Endothelial cell of umbilical vein (primary cell): ENCODE measurements around the gene KIRREL1. TPM values are rescaled to one million over a fixed set of nuclear protein-coding genes. Genes with fewer than 3 reads are reported as not detected.

Experiments
- BruUV-seq: library from RNA; stranded (reverse); fragments of 400-500 nt; replicated peaks from 2 replicates; lab custom pipeline; 2021; lab: Mats Ljungman, UMichigan
- CTCF ChIA-PET: fragments of 300-600, 350-600 bp; sonication (Branson Sonifier 250); formaldehyde crosslinking; loops from one replicate; lab custom pipeline; 2021; ENCODE audit warnings: antibody characterized with exemption, inconsistent platforms; lab: Charles Lee
- POLR2A ChIA-PET: fragments of 300-600, 350-600 bp; sonication (Branson Sonifier 250); formaldehyde crosslinking; loops from one replicate; lab custom pipeline; 2021; ENCODE audit warnings: antibody characterized with exemption, inconsistent platforms; lab: Charles Lee
- DNase-seq: peaks from one replicate; pipeline ENCODE4 v3.0.0-alpha.2; 2011; ENCODE audit warnings: low read depth, low spot score
- FAIRE-seq: peaks from 2 replicates; lab custom pipeline; 2011; peaks lifted over from hg19 to GRCh38; lab: Jason Lieb, UNC
- H2AFZ ChIP-seq: 2 replicates; pipeline ENCODE4 v1.6.0; 2012; ENCODE audit warnings: low read depth, low read length, control low read depth, inconsistent platforms
- H3K27ac ChIP-seq: 2 replicates; pipeline ENCODE4 v1.5.1; 2011; ENCODE audit warnings: low read depth, mild to moderate bottlenecking, control low read depth, low read length, moderate library complexity; ENCODE audit not compliant: insufficient read depth
- H3K27me3 ChIP-seq, 2 experiments: 2 replicates each; pipeline versions ENCODE4 v1.6.0 to v1.6.1; 2011; ENCODE audit warnings: low read length in 2 of 2, mixed read lengths in 1 of 2; ENCODE audit not compliant: control insufficient read depth in 2 of 2, insufficient read depth in 2 of 2
- H3K36me3 ChIP-seq, 2 experiments: 2 replicates in 1 of 2; 3 replicates in 1 of 2; pipeline ENCODE4 v1.5.1; 2011; ENCODE audit warnings: low read length in 2 of 2, mild to moderate bottlenecking in 1 of 2, moderate library complexity in 1 of 2; ENCODE audit not compliant: control insufficient read depth in 2 of 2, insufficient read depth in 2 of 2; ENCODE audit errors: extremely low read depth in 1 of 2
- H3K4me1 ChIP-seq: 3 replicates; pipeline ENCODE4 v1.5.1; 2011; ENCODE audit warnings: mild to moderate bottlenecking, low read length; ENCODE audit not compliant: control insufficient read depth, insufficient read depth; ENCODE audit errors: extremely low read depth
- H3K4me2 ChIP-seq: 2 replicates; pipeline ENCODE4 v1.6.1; 2011; ENCODE audit warnings: low read length, control low read depth, mixed read lengths; ENCODE audit not compliant: insufficient read depth
- H3K4me3 ChIP-seq, 3 experiments: fragments of 200-600 bp in 1 of 3; sonication (generic), shearing (Covaris generic) in 1 of 3; replicated peaks in 1 of 3; 2 replicates each; pipeline ENCODE4 v1.5.1; 2011 to 2016; ENCODE audit warnings: control low read depth in 3 of 3, low read length in 3 of 3, mild to moderate bottlenecking in 2 of 3, inconsistent platforms in 1 of 3, low read depth in 1 of 3, moderate library complexity in 1 of 3; ENCODE audit not compliant: insufficient read depth in 1 of 3
- H3K79me2 ChIP-seq: 2 replicates; pipeline ENCODE4 v1.6.0; 2012; ENCODE audit warnings: low read length, inconsistent platforms; ENCODE audit not compliant: control insufficient read depth, insufficient read depth
- H3K9ac ChIP-seq: replicated peaks from 2 replicates; pipeline ENCODE3; 2011; ENCODE audit warnings: low read length, control low read depth; ENCODE audit not compliant: insufficient read depth; ENCODE audit errors: extremely low read depth
- H3K9me1 ChIP-seq: replicated peaks from 3 replicates; pipeline ENCODE4 v1.6.0; 2011; ENCODE audit warnings: mild to moderate bottlenecking, low read length; ENCODE audit not compliant: control insufficient read depth, insufficient read depth; ENCODE audit errors: extremely low read depth
- H3K9me3 ChIP-seq: replicated peaks from 2 replicates; pipeline ENCODE4 v1.5.1; 2012; ENCODE audit warnings: low read length, inconsistent platforms; ENCODE audit not compliant: control insufficient read depth, insufficient read depth
- H4K20me1 ChIP-seq: replicated peaks from 2 replicates; pipeline ENCODE3; 2011; ENCODE audit warnings: mild to moderate bottlenecking, low read length; ENCODE audit not compliant: control insufficient read depth, insufficient read depth; ENCODE audit errors: extremely low read depth
- CTCF ChIP-seq, 2 donors: IDR thresholded peaks; 1 replicate in 1 of 2; 2 replicates in 1 of 2; pipeline ENCODE4 v1.5.1; 2011; ENCODE audit warnings: low read length in 2 of 2, mild to moderate bottlenecking in 2 of 2, moderate library complexity in 2 of 2, control low read depth in 1 of 2, inconsistent platforms in 1 of 2, low read depth in 1 of 2; ENCODE audit not compliant: insufficient read depth in 1 of 2; ENCODE audit errors: extremely low read depth in 1 of 2
- FOS ChIP-seq: IDR thresholded peaks from 2 replicates; pipeline ENCODE4 v1.6.1; 2011; ENCODE audit warnings: mild to moderate bottlenecking, low read length, moderate library complexity, borderline replicate concordance; ENCODE audit not compliant: insufficient read depth
- GATA2 ChIP-seq: IDR thresholded peaks from 2 replicates; pipeline ENCODE4 v1.7.0; 2011; ENCODE audit warnings: low read depth, mild to moderate bottlenecking, moderate library complexity, mixed read lengths, low read length; ENCODE audit not compliant: insufficient read length, insufficient read depth
- JUN ChIP-seq: IDR thresholded peaks from 2 replicates; pipeline ENCODE4 v1.6.1; 2011; ENCODE audit warnings: borderline replicate concordance, low read depth; ENCODE audit not compliant: insufficient read length, insufficient read depth
- MYC ChIP-seq: IDR thresholded peaks from one replicate; pipeline ENCODE4 v1.6.1; 2011; ENCODE audit warnings: mild to moderate bottlenecking, low read depth, low read length
- POLR2A ChIP-seq: IDR thresholded peaks from 2 replicates; pipeline ENCODE4 v1.6.1; 2012; ENCODE audit warnings: low read depth, mild to moderate bottlenecking, control low read depth, low read length
- dilution Hi-C: fragments of 300-500 bp; cut with MboI; formaldehyde crosslinking; loops from one replicate; pipeline ENCODE4 v1.15.0; 2019; ENCODE audit warnings: low sequenced_read_pairs; ENCODE audit not compliant: extremely low pct_ligation_motif_present
- intact Hi-C: fragments of 100-400 bp; cut with micrococcal nuclease; formaldehyde crosslinking; loops from one replicate; pipeline ENCODE4 v1.10.0; 2022
- polyA plus RNA-seq, 4 experiments: library from polyadenylated mRNA; depleted of rRNA in 3 of 4; stranded (reverse) in 3 of 4; unstranded in 1 of 4; fragments of >200 nt; gene quantifications; 2 replicates each; pipeline versions ENCODE4 v1.2.1 to v1.2.3, GENCODE V29; 2011 to 2012; ENCODE audit warnings: missing spikeins in 1 of 4
- total RNA-seq: library from RNA; stranded (reverse); gene quantifications from 2 replicates; pipeline ENCODE4 v1.2.3, GENCODE V29; 2021
- TF ChIP-seq, protein P1 (sequence below): IDR thresholded peaks from 2 replicates; pipeline ENCODE4 v1.6.1; 2011; ENCODE audit not compliant: insufficient read depth, insufficient read length

The KIRREL1 gene
- total and polyA plus RNA-seq, 2 donors (not counting 3 experiments of a cell fraction or from before 2014, with no cell fraction given): 35.6 to 57.6 TPM

DNA sequence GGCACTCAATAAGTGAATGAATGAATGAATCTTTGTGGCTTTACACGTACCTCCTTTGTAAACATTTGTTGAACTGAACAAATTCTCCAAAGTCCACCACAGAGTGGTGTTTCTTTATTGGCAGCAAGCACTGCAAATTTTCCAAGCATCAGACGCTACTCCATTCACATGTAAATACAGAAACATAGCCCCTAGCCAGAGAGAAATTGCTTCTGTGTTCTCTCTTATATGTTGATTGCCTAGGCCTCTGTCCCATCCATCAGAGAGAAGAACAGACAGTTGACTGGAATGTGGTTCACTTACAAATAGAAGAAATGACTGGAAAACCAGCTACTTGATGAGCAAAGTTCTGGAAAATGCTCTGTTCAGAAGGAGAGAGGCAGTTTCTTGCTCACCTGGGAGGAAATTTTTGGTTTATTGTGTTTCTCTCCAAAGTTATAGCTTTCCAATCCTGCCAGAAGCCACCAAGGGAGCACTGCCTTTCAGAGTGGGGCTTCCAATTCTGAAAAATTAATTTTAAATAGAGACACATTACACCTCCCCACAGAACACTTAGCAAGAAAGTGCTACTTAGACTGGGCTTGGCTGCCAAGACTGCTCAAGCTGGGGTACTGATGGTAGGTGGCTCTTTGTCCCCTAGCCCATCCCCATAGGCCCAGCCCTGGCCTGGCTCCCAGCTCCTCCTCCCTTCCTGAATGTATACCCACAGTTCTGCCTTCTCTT, 18.1 kb upstream of the KIRREL1 start:
- dilution Hi-C loops: no loop called here
- Histone ChIP-seq H3K4me2 (no peak overlapping the region), H4K20me1 (no peaks in the 10 kb centered on the region), H3K36me3 (no peaks in the 10 kb centered on the region), H2AFZ (no peak overlapping the region), H3K4me1 (peaks cover 3% of the 10 kb centered on the region), H3K9me1 (no peaks in the 10 kb centered on the region), H3K27me3 (peaks cover 10 to 11% of the 10 kb centered on the region in 2 experiments), H3K9me3 (no peaks in the 10 kb centered on the region), H3K9ac (no peak overlapping the region), H3K27ac (no peak overlapping the region), H3K4me3 (no peak overlapping the region), H3K79me2 (no peaks in the 10 kb centered on the region)
- BruUV-seq: no TSS peak
- TF ChIP-seq MYC (no peak), JUN (no peak), POLR2A (no peak), FOS (no peak), GATA2 (no peak)
- TF ChIP-seq, protein P1, sequence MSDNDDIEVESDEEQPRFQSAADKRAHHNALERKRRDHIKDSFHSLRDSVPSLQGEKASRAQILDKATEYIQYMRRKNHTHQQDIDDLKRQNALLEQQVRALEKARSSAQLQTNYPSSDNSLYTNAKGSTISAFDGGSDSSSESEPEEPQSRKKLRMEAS: no peak
- POLR2A ChIA-PET: no interaction called here
- DNase-seq (no peak), FAIRE-seq (no peak)
- intact Hi-C loops: no loop called here
- CTCF ChIA-PET: interaction anchor here (0.9 to 1.1 kb wide), 3 partner anchors 9 to 138 kb away, joined by 3 to 4 read pairs (median 3); no protein-coding TSS in a partner anchor

- BruUV-seq: no TSS peak
- no peak overlapping the region for H3K4me2 ChIP-seq
- no peaks in the 10 kb centered on the region for H3K9me1 ChIP-seq
- H3K9me3 ChIP-seq: no peaks in the 10 kb centered on the region
- ChIA-PET CTCF (interaction anchor here (1.1 to 4.0 kb wide), 5 partner anchors 8 to 145 kb away, joined by 3 to 31 read pairs (median 9); no protein-coding TSS in a partner anchor), POLR2A (no interaction called here)
- H2AFZ ChIP-seq: no peak overlapping the region
- H3K27ac ChIP-seq: no peak overlapping the region
- dilution Hi-C loops (no loop called here), intact Hi-C loops (no loop called here)
- no peak overlapping the region for H3K4me3 ChIP-seq
- FAIRE-seq: no peak
- TF ChIP-seq CTCF (IDR thresholded peaks at IDR 0.05; ENCODE audit: extremely low read depth in 1 of 2, insufficient read depth in 1 of 2, low read depth in 1 of 2, low read length in 2 of 2): no peak
- no peak for TF ChIP-seq JUN
- TF ChIP-seq GATA2: no peak
- no peaks in the 10 kb centered on the region for H4K20me1 ChIP-seq
- no peak for DNase-seq
- H3K36me3 ChIP-seq: no peaks in the 10 kb centered on the region
- peaks cover 10 to 12% of the 10 kb centered on the region in 2 experiments for H3K27me3 ChIP-seq
- no peak overlapping the region for H3K9ac ChIP-seq
- H3K4me1 ChIP-seq: peaks cover 3% of the 10 kb centered on the region
- no peaks in the 10 kb centered on the region for H3K79me2 ChIP-seq
Measured at GRCh38 chr1:157976888-157977287, 16.6 kb upstream of the KIRREL1 start.
